Caco-2 (cell line): ENCODE measurements around the gene SCYGR8. TPM values are rescaled to one million over a fixed set of nuclear protein-coding genes. Genes with fewer than 3 reads are reported as not detected.

Source experiments
- Bru-seq: library from RNA; stranded (reverse); fragments of 400-500 nt; gene quantifications from one replicate; lab custom pipeline; 2021; lab: Mats Ljungman, UMichigan
- BruChase-seq, 2 experiments: library from RNA; stranded (reverse); fragments of 400-500 nt; gene quantifications; one replicate each; lab custom pipeline; 2021; lab: Mats Ljungman, UMichigan
- BruUV-seq: library from RNA; stranded (reverse); fragments of 400-500 nt; replicated peaks from 2 replicates; lab custom pipeline; 2021; lab: Mats Ljungman, UMichigan
- CTCF ChIA-PET: fragments of 300-600 bp; sonication (Branson Sonifier 250); formaldehyde crosslinking; loops from one replicate; lab custom pipeline; 2022; ENCODE audit warnings: antibody characterized with exemption; lab: Charles Lee
- POLR2A ChIA-PET: fragments of 300-600 bp; sonication (Branson Sonifier 250); formaldehyde crosslinking; loops from one replicate; lab custom pipeline; 2022; ENCODE audit warnings: antibody characterized with exemption; lab: Charles Lee
- DNase-seq, 2 experiments: peaks; one replicate each; pipeline versions ENCODE4 v3.0.0 to v3.0.0-alpha.2; 2020 to 2022
- H3K27me3 ChIP-seq: replicated peaks from 2 replicates; pipeline ENCODE4 v1.6.0; 2011; ENCODE audit warnings: low read length; ENCODE audit not compliant: control insufficient read depth, insufficient read depth
- H3K36me3 ChIP-seq: 2 replicates; pipeline ENCODE4 v1.5.1; 2011; ENCODE audit warnings: low read length; ENCODE audit not compliant: control insufficient read depth, insufficient read depth
- H3K4me1 ChIP-seq: fragments of 250-450 bp; sonication (Bioruptor Pico); 2 replicates; pipeline ENCODE4 v1.5.1; 2020; ENCODE audit warnings: mild to moderate bottlenecking
- H3K4me3 ChIP-seq: 2 replicates; pipeline ENCODE4 v1.5.1; 2011; ENCODE audit warnings: low read depth, mild to moderate bottlenecking, control low read depth, low read length
- H3K9me3 ChIP-seq: fragments of 250-450 bp; sonication (Bioruptor Pico); 2 replicates; pipeline ENCODE4 v1.5.1; 2020; ENCODE audit warnings: mild to moderate bottlenecking, moderate library complexity
- H3K27ac Mint-ChIP-seq: one replicate; pipeline ENCODE4 v1.8.0; 2022; ENCODE audit warnings: mixed read lengths; ENCODE audit not compliant: unreplicated experiment
- H3K27me3 Mint-ChIP-seq: one replicate; pipeline ENCODE4 v1.8.0; 2022; ENCODE audit warnings: mixed read lengths; ENCODE audit not compliant: insufficient read depth, unreplicated experiment
- H3K36me3 Mint-ChIP-seq: one replicate; pipeline ENCODE4 v1.8.0; 2022; ENCODE audit warnings: mild to moderate bottlenecking, mixed read lengths; ENCODE audit not compliant: insufficient read depth, unreplicated experiment
- H3K4me1 Mint-ChIP-seq: one replicate; pipeline ENCODE4 v1.8.0; 2022; ENCODE audit warnings: low read depth, mixed read lengths; ENCODE audit not compliant: unreplicated experiment
- H3K4me3 Mint-ChIP-seq: one replicate; pipeline ENCODE4 v1.8.0; 2022; ENCODE audit warnings: mild to moderate bottlenecking, moderate library complexity, mixed read lengths; ENCODE audit not compliant: unreplicated experiment
- H3K9me3 Mint-ChIP-seq: one replicate; pipeline ENCODE4 v1.8.0; 2022; ENCODE audit warnings: mixed read lengths; ENCODE audit not compliant: unreplicated experiment
- CTCF ChIP-seq, 2 experiments: fragments of 200-600 bp in 1 of 2; IDR thresholded peaks; 1 replicate in 1 of 2; 2 replicates in 1 of 2; pipeline versions ENCODE4 v1.5.1 to v1.8.0; 2011 to 2022; ENCODE audit warnings: antibody characterized with exemption in 1 of 2, control low read depth in 1 of 2, inconsistent platforms in 1 of 2, low read depth in 1 of 2, low read length in 1 of 2, mild to moderate bottlenecking in 1 of 2, moderate library complexity in 1 of 2; ENCODE audit not compliant: insufficient read depth in 1 of 2, severe bottlenecking in 1 of 2, unreplicated experiment in 1 of 2
- intact Hi-C: fragments of 100-400 bp; cut with micrococcal nuclease; formaldehyde crosslinking; loops from one replicate; pipeline ENCODE4 v1.10.0; 2022; ENCODE audit not compliant: unreplicated experiment
- long read RNA-seq: library from polyadenylated mRNA; stranded (forward); transcript quantifications from one replicate; pipeline ENCODE4 v2.0.0, GENCODE V29; 2022
- total RNA-seq: library from RNA; stranded (reverse); gene quantifications from 2 replicates; pipeline ENCODE4 v1.2.3, GENCODE V29; 2022

The SCYGR8 gene
- total RNA-seq (not detected in 2 replicates), Bru-seq, nascent RNA (not detected), BruChase-seq, experiment 1, labeled RNA remaining after a 2-hour chase (not detected), BruChase-seq, experiment 2, labeled RNA remaining after a 6-hour chase (not detected)
- long read RNA-seq, result 0 reads

GRCh38 chr2:227745594-227745993 is at the start of gene SCYGR8:
SCYGR8 (plus strand) TSS chr2:227745894; CDS start chr2:227745894, 0 bp downstream.
- no peak for DNase-seq
- H3K4me3 Mint-ChIP-seq, result no peak within 1 kb of the TSS
- BruUV-seq, result no TSS peak
- Histone ChIP-seq H3K4me3 (no peak within 1 kb of the TSS), H3K36me3 (no peaks in the 10 kb centered on the region), H3K27me3 (no peaks in the 10 kb centered on the region), H3K9me3 (no peaks in the 10 kb centered on the region), H3K4me1 (no peaks in the 10 kb centered on the region)
- H3K27ac Mint-ChIP-seq, result no peak within 1 kb of the TSS
- H3K27me3 Mint-ChIP-seq, result no peaks in the 10 kb centered on the region
- H3K36me3 Mint-ChIP-seq, result peaks cover 6% of the 10 kb centered on the region
- H3K4me1 Mint-ChIP-seq, result peaks cover 7% of the 10 kb centered on the region
- POLR2A ChIA-PET, result no interaction called here
- TF ChIP-seq CTCF (IDR thresholded peaks at IDR 0.05; ENCODE audit: insufficient read depth in 1 of 2, low read depth in 1 of 2, low read length in 1 of 2, severe bottlenecking in 1 of 2, unreplicated experiment in 1 of 2), result no peak
- CTCF ChIA-PET, result no interaction called here
- intact Hi-C loops, result no loop called here
- no peaks in the 10 kb centered on the region for H3K9me3 Mint-ChIP-seq

- BruUV-seq, result no TSS peak
- no peaks in the 10 kb centered on the region for H3K27me3 ChIP-seq
- no peak for DNase-seq
- H3K4me3 ChIP-seq, result no peak overlapping the region
- Mint-ChIP-seq H3K36me3 (peaks cover 95% of the 10 kb centered on the region), H3K4me1 (peaks cover 12% of the 10 kb centered on the region), H3K27me3 (no peaks in the 10 kb centered on the region), H3K27ac (no peak overlapping the region), H3K9me3 (no peaks in the 10 kb centered on the region), H3K4me3 (no peak overlapping the region)
- CTCF ChIA-PET, result no interaction called here
- H3K36me3 ChIP-seq, result peaks cover 6% of the 10 kb centered on the region
- intact Hi-C loops, result no loop called here
- H3K9me3 ChIP-seq, result no peaks in the 10 kb centered on the region
- POLR2A ChIA-PET, result no interaction called here
- peaks cover 16% of the 10 kb centered on the region for H3K4me1 ChIP-seq
- TF ChIP-seq CTCF (IDR thresholded peaks at IDR 0.05; ENCODE audit: insufficient read depth in 1 of 2, low read depth in 1 of 2, low read length in 1 of 2, severe bottlenecking in 1 of 2, unreplicated experiment in 1 of 2), result no peak
Observed at GRCh38 chr2:227696990-227697679, 48.6 kb upstream of the SCYGR8 start.

- DNase-seq, result peak; percentile 53 to 54
- peaks cover 91% of the 10 kb centered on the region for H3K36me3 Mint-ChIP-seq
- peak overlapping the region; percentile 84 for H3K27ac Mint-ChIP-seq
- H3K27me3 Mint-ChIP-seq, result no peaks in the 10 kb centered on the region
- peaks cover 35% of the 10 kb centered on the region for H3K4me1 Mint-ChIP-seq
- no TSS peak for BruUV-seq
- no peaks in the 10 kb centered on the region for H3K9me3 Mint-ChIP-seq
- TF ChIP-seq CTCF (IDR thresholded peaks at IDR 0.05; ENCODE audit: insufficient read depth in 1 of 2, low read depth in 1 of 2, low read length in 1 of 2, severe bottlenecking in 1 of 2, unreplicated experiment in 1 of 2), result no peak
- CTCF ChIA-PET, result interaction anchor here (1.0 to 1.2 kb wide), 2 partner anchors 44 to 65 kb away, joined by 3 to 4 read pairs; no protein-coding TSS in a partner anchor
- Histone ChIP-seq H3K27me3 (no peaks in the 10 kb centered on the region), H3K4me3 (no peak overlapping the region), H3K9me3 (no peaks in the 10 kb centered on the region), H3K36me3 (peaks cover 7% of the 10 kb centered on the region), H3K4me1 (peaks cover 43% of the 10 kb centered on the region)
- peak overlapping the region; percentile 53 for H3K4me3 Mint-ChIP-seq
- POLR2A ChIA-PET, result interaction anchor here (0.6 to 1.5 kb wide), 3 partner anchors 13 to 64 kb away, joined by 3 to 4 read pairs (median 3); no protein-coding TSS in a partner anchor
- intact Hi-C loops, result loop anchor here (5.0 kb wide), 2 partner anchors 44 to 574 kb away; no protein-coding TSS in a partner anchor
Observed at GRCh38 chr2:227701556-227701955, 44.1 kb upstream of the SCYGR8 start.
